A549 (cell line): ENCODE measurements around the gene RASA3. TPM values are rescaled to one million over a fixed set of nuclear protein-coding genes. Genes with fewer than 3 reads are reported as not detected.

Experiments used
- ATAC-seq, 2 experiments: fragments of 200-7000 bp in 1 of 2; fragments of >200 bp in 1 of 2; cut with Nextera tagmentation in 1 of 2; cut with Tn5 transposase in 1 of 2; 3 replicates each; pipeline versions ENCODE4 v1.8.0 to v1.9.1; 2018 to 2020; ENCODE audit warnings: mild to moderate bottlenecking in 1 of 2, moderate library complexity in 1 of 2
- CTCF ChIA-PET: fragments of 300-600 bp; sonication (Branson Sonifier 250); formaldehyde crosslinking; extraction: SDS; loops from one replicate; lab custom pipeline; 2021; ENCODE audit warnings: antibody characterized with exemption, inconsistent platforms; lab: Yijun Ruan, JAX
- POLR2A ChIA-PET: fragments of 350-600 bp; formaldehyde crosslinking; extraction: SDS; loops from one replicate; lab custom pipeline; 2021; ENCODE audit warnings: antibody characterized with exemption, inconsistent platforms; lab: Yijun Ruan, JAX
- DNase-seq, 2 experiments: peaks; one replicate each; pipeline versions ENCODE4 v3.0.0 to v3.0.0-alpha.2; 2011 to 2016; ENCODE audit warnings: low read depth in 1 of 2, low spot score in 1 of 2
- FAIRE-seq: peaks from 2 replicates; lab custom pipeline; 2011; peaks lifted over from hg19 to GRCh38; lab: Jason Lieb, UNC
- H3K27ac ChIP-seq, 2 experiments: fragments of >200 bp; sonication (Bioruptor Twin); formaldehyde crosslinking; 3 replicates each; pipeline ENCODE4 v1.5.1; 2016 to 2017
- H3K4me1 ChIP-seq: fragments of >200 bp; sonication (Bioruptor Twin); formaldehyde crosslinking; 3 replicates; pipeline ENCODE4 v1.6.1; 2016
- H3K4me2 ChIP-seq: fragments of >200 bp; sonication (Bioruptor Twin); formaldehyde crosslinking; 3 replicates; pipeline ENCODE4 v1.6.1; 2016
- H3K4me3 ChIP-seq: fragments of >200 bp; sonication (Bioruptor Twin); formaldehyde crosslinking; 3 replicates; pipeline ENCODE4 v1.5.1; 2016
- H3K9me3 ChIP-seq: fragments of >200 bp; sonication (Bioruptor Twin); formaldehyde crosslinking; 3 replicates; pipeline ENCODE4 v1.6.1; 2016
- BCL3 ChIP-seq: fragments of >200 bp; sonication (Bioruptor Twin); formaldehyde crosslinking; IDR thresholded peaks from 3 replicates; pipeline ENCODE4 v1.6.1; 2016
- CBX2 ChIP-seq: fragments of 200-600 bp; sonication (generic); IDR thresholded peaks from 2 replicates; pipeline ENCODE4 v1.6.1; 2016; ENCODE audit warnings: low read depth, mild to moderate bottlenecking, borderline replicate concordance
- CBX8 ChIP-seq: fragments of 200-600 bp; sonication (generic); IDR thresholded peaks from 2 replicates; pipeline ENCODE4 v1.6.1; 2016
- CEBPB ChIP-seq, 2 experiments: fragments of >200 bp in 1 of 2; sonication (Bioruptor Twin) in 1 of 2; formaldehyde crosslinking in 1 of 2; IDR thresholded peaks; 2 replicates each; pipeline ENCODE4 v1.6.1; 2012 to 2016
- CHD4 ChIP-seq: fragments of 200-600 bp; sonication (generic); IDR thresholded peaks from 2 replicates; pipeline ENCODE4 v1.6.1; 2016; ENCODE audit warnings: antibody characterized with exemption, mild to moderate bottlenecking, borderline replicate concordance
- CTCF ChIP-seq: fragments of >200 bp; sonication (Bioruptor Twin); formaldehyde crosslinking; IDR thresholded peaks from 3 replicates; pipeline ENCODE4 v1.5.1; 2016
- ELK1 ChIP-seq: fragments of 150-350 bp; IDR thresholded peaks from 2 replicates; pipeline ENCODE4 v1.6.1; 2014; ENCODE audit warnings: low read depth, mild to moderate bottlenecking, low read length
- EP300 ChIP-seq, 2 experiments: fragments of >200 bp; sonication (Bioruptor Twin); formaldehyde crosslinking; IDR thresholded peaks; 2 replicates in 1 of 2; 3 replicates in 1 of 2; pipeline ENCODE4 v1.6.1; 2016 to 2017
- FOSB ChIP-seq: fragments of 250-450 bp; sonication (Bioruptor Pico); IDR thresholded peaks from 2 replicates; pipeline ENCODE4 v1.5.0; 2020; ENCODE audit warnings: mild to moderate bottlenecking, moderate library complexity
- HES2 ChIP-seq: fragments of >200 bp; sonication (Bioruptor Twin); formaldehyde crosslinking; IDR thresholded peaks from 2 replicates; pipeline ENCODE4 v1.6.1; 2016
- HEYL ChIP-seq: fragments of 250-450 bp; sonication (Bioruptor Pico); IDR thresholded peaks from 2 replicates; pipeline ENCODE4 v1.8.0; 2021; ENCODE audit warnings: mild to moderate bottlenecking, moderate library complexity
- HMGXB4 ChIP-seq: fragments of 250-450 bp; sonication (Bioruptor Pico); IDR thresholded peaks from 2 replicates; pipeline ENCODE4 v1.5.0; 2021; ENCODE audit warnings: mild to moderate bottlenecking, moderate library complexity, borderline replicate concordance
- HOXA7 ChIP-seq: fragments of 250-450 bp; sonication (Bioruptor Pico); IDR thresholded peaks from 2 replicates; pipeline ENCODE4 v1.5.0; 2020; ENCODE audit warnings: mild to moderate bottlenecking, moderate library complexity
- HOXB5 ChIP-seq: fragments of 250-450 bp; sonication (Bioruptor Pico); IDR thresholded peaks from 2 replicates; pipeline ENCODE4 v1.5.0; 2020; ENCODE audit warnings: mild to moderate bottlenecking, moderate library complexity
- KDM1A ChIP-seq: fragments of 200-600 bp; sonication (generic); IDR thresholded peaks from 2 replicates; pipeline ENCODE4 v1.6.1; 2016; ENCODE audit warnings: low read depth, mild to moderate bottlenecking
- NPAS2 ChIP-seq: fragments of 250-450 bp; sonication (Bioruptor Pico); IDR thresholded peaks from 2 replicates; pipeline ENCODE4 v1.8.0; 2022; ENCODE audit warnings: mild to moderate bottlenecking, moderate library complexity, borderline replicate concordance
- NR3C1 ChIP-seq: fragments of >200 bp; sonication (Bioruptor Twin); formaldehyde crosslinking; IDR thresholded peaks from 3 replicates; pipeline ENCODE4 v1.6.1; 2017
- PHF8 ChIP-seq: fragments of 200-600 bp; sonication (generic); IDR thresholded peaks from 2 replicates; pipeline ENCODE4 v1.6.1; 2016; ENCODE audit warnings: low read depth, mild to moderate bottlenecking, antibody characterized with exemption, moderate library complexity, borderline replicate concordance
- POLR2A ChIP-seq: IDR thresholded peaks from 2 replicates; pipeline ENCODE4 v1.6.1; 2012; ENCODE audit warnings: mild to moderate bottlenecking, low read length
- RAD21 ChIP-seq, 2 experiments: fragments of >200 bp in 1 of 2; sonication (Bioruptor Twin) in 1 of 2; formaldehyde crosslinking in 1 of 2; IDR thresholded peaks in 1 of 2; conservative IDR thresholded peaks in 1 of 2; 2 replicates in 1 of 2; 3 replicates in 1 of 2; pipeline ENCODE4 v1.6.1; 2012 to 2018; ENCODE audit warnings: inconsistent platforms in 1 of 2
- REST ChIP-seq: fragments of 200-600 bp; sonication (generic); IDR thresholded peaks from 2 replicates; pipeline ENCODE4 v1.6.1; 2016; ENCODE audit warnings: antibody characterized with exemption, mild to moderate bottlenecking, moderate library complexity
- RNF2 ChIP-seq: fragments of 200-600 bp; sonication (generic); IDR thresholded peaks from 2 replicates; pipeline ENCODE4 v1.6.1; 2016; ENCODE audit warnings: low read depth, mild to moderate bottlenecking, antibody characterized with exemption, moderate library complexity, borderline replicate concordance
- SREBF2 ChIP-seq: fragments of 450-650 bp; IDR thresholded peaks from 2 replicates; pipeline ENCODE4 v1.6.1; 2014; ENCODE audit warnings: mild to moderate bottlenecking, moderate library complexity
- TFCP2L1 ChIP-seq: fragments of 250-450 bp; sonication (Bioruptor Pico); IDR thresholded peaks from 2 replicates; pipeline ENCODE4 v1.5.0; 2021; ENCODE audit warnings: mild to moderate bottlenecking
- TP53 ChIP-seq: fragments of 250-450 bp; sonication (Bioruptor Pico); IDR thresholded peaks from 2 replicates; pipeline ENCODE4 v1.5.0; 2021; ENCODE audit warnings: mild to moderate bottlenecking, moderate library complexity
- ZC3H11A ChIP-seq: fragments of 450-650 bp; IDR thresholded peaks from 2 replicates; pipeline ENCODE4 v1.6.1; 2014; ENCODE audit warnings: antibody characterized with exemption, mild to moderate bottlenecking
- ZFP36 ChIP-seq: fragments of 450-650 bp; IDR thresholded peaks from 2 replicates; pipeline ENCODE4 v1.6.1; 2014; ENCODE audit warnings: borderline replicate concordance; ENCODE audit not compliant: partially characterized antibody
- WGBS: methylation state at CpG from one replicate; pipeline ENCODE4 v1.1.6; 2017; ENCODE audit errors: missing lambda C conversion rate; 5-methylcytosine and 5-hydroxymethylcytosine counted together
- polyA plus RNA-seq, 4 experiments: library from polyadenylated mRNA; depleted of rRNA in 3 of 4; stranded (reverse); fragments of >200 nt; fragmentation: RNase III in 1 of 4; extraction: RNeasy Plus Mini Kit Qiagen cat#74134 plus additional on column Dnase treatment in 1 of 4; gene quantifications; 2 replicates in 3 of 4; 3 replicates in 1 of 4; pipeline ENCODE4 v1.2.3, GENCODE V29; 2011 to 2017

The RASA3 gene
- polyA plus RNA-seq, 2 of the 4 experiments (the other 2 are of a cell fraction) = 4.3 to 7.6 TPM

GRCh38 chr13:114038900-114039299 is 93.5 kb downstream of the RASA3 start:
- ATAC-seq (no peak), DNase-seq (no peak), FAIRE-seq (no peak)
- no peak overlapping the region for H3K4me3 ChIP-seq
- 89% methylated on average over 5 of the region's 14 CpGs for WGBS
- peaks cover 10% of the 10 kb centered on the region for H3K4me1 ChIP-seq
- ChIA-PET POLR2A (no interaction called here), CTCF (interaction anchor here (1.2 kb wide), 1 partner anchor 57 kb away, joined by 3 read pairs; no protein-coding TSS in a partner anchor)
- H3K4me2 ChIP-seq = no peak overlapping the region
- TF ChIP-seq PHF8 (no peak), HOXB5 (CRISPR knock-in tag) (no peak), CHD4 (no peak), FOSB (CRISPR knock-in tag) (no peak), KDM1A (no peak), CBX8 (no peak), POLR2A (no peak), CBX2 (no peak), ELK1 (no peak), NR3C1 (no peak), TP53 (CRISPR knock-in tag) (no peak), CEBPB (IDR thresholded peaks at IDR 0.05) (no peak), REST (no peak), RAD21 (conservative IDR thresholded peaks at IDR 0.05 in 1 of 2, IDR thresholded peaks at IDR 0.05 in 1 of 2) (no peak), SREBF2 (no peak), HES2 (no peak), RNF2 (no peak), HMGXB4 (CRISPR knock-in tag) (no peak)
- H3K27ac ChIP-seq = no peak overlapping the region
- H3K9me3 ChIP-seq = no peaks in the 10 kb centered on the region

GRCh38 chr13:114038211-114038613 is 94.2 kb downstream of the RASA3 start:
- TF ChIP-seq BCL3 = no peak
- no peak for TF ChIP-seq CTCF
- no peak for TF ChIP-seq ZC3H11A
- TF ChIP-seq HEYL (CRISPR knock-in tag) = no peak
- TF ChIP-seq HOXA7 = no peak
- no peak for TF ChIP-seq NPAS2
- TF ChIP-seq EP300 (IDR thresholded peaks at IDR 0.05) = no peak
- TF ChIP-seq FOSB (CRISPR knock-in tag) = no peak
- TF ChIP-seq TFCP2L1 (CRISPR knock-in tag) = no peak
- no peak for TF ChIP-seq HES2
- no peak for TF ChIP-seq ZFP36
- TF ChIP-seq PHF8 = no peak
- TF ChIP-seq, all 56 proteins: peak for 0
- ChIA-PET CTCF (interaction anchor here (1.2 kb wide), 1 partner anchor 57 kb away, joined by 3 read pairs; no protein-coding TSS in a partner anchor), POLR2A (no interaction called here)
- no peaks in the 10 kb centered on the region for H3K9me3 ChIP-seq
- FAIRE-seq (no peak), ATAC-seq (no peak), DNase-seq (no peak)
- H3K27ac ChIP-seq = no peak overlapping the region
- 95% methylated on average over 11 of the region's 19 CpGs for WGBS
- H3K4me3 ChIP-seq = no peak overlapping the region
- H3K4me1 ChIP-seq = peaks cover 8% of the 10 kb centered on the region
- no peak overlapping the region for H3K4me2 ChIP-seq
